SK-N-SH (cell line): ENCODE results near the gene GALNT17. TPM values are rescaled to one million over a fixed set of nuclear protein-coding genes. Genes with fewer than 3 reads are reported as not detected.

Source experiments
- CTCF ChIA-PET: fragments of 300-600, 350-600 bp; formaldehyde crosslinking; extraction: SDS; loops from one replicate; lab custom pipeline; 2021; lab: Yijun Ruan, JAX
- POLR2A ChIA-PET: fragments of 350-600 bp; sonication (Branson Sonifier 250); formaldehyde crosslinking; extraction: SDS; loops from one replicate; lab custom pipeline; 2020; ENCODE audit warnings: antibody characterized with exemption, inconsistent platforms; lab: Yijun Ruan, JAX
- DNase-seq: peaks from one replicate; pipeline ENCODE4 v3.0.0; 2012
- H2AFZ ChIP-seq: fragments of 200-600 bp; sonication (generic); 2 replicates; pipeline ENCODE4 v1.8.1; 2016; ENCODE audit warnings: antibody characterized with exemption, mild to moderate bottlenecking, low read depth
- H3F3A ChIP-seq: fragments of 200-600 bp; sonication (generic); replicated peaks from 2 replicates; pipeline ENCODE3; 2016; ENCODE audit warnings: antibody characterized with exemption, mild to moderate bottlenecking; ENCODE audit not compliant: insufficient read depth
- H3K27ac ChIP-seq, 2 experiments: fragments of 200-500 bp in 1 of 2; fragments of 200-600 bp in 1 of 2; sonication (Bioruptor generic) in 1 of 2; sonication (generic), shearing (Covaris generic) in 1 of 2; 2 replicates each; pipeline versions ENCODE4 v1.5.1 to v1.6.1; 2014 to 2016; ENCODE audit warnings: low read depth in 2 of 2, inconsistent platforms in 1 of 2, low read length in 1 of 2, mild to moderate bottlenecking in 1 of 2, mixed read lengths in 1 of 2
- H3K27me3 ChIP-seq: fragments of 200-600 bp; sonication (generic), shearing (Covaris generic); 2 replicates; pipeline ENCODE4 v1.6.1; 2016; ENCODE audit warnings: mixed run types; ENCODE audit not compliant: insufficient read depth
- H3K36me3 ChIP-seq, 2 experiments: fragments of 200-500 bp in 1 of 2; fragments of 200-600 bp in 1 of 2; sonication (Bioruptor generic) in 1 of 2; sonication (generic) in 1 of 2; replicated peaks in 1 of 2; 2 replicates each; pipeline versions ENCODE3 to v1.5.1; 2014 to 2016; ENCODE audit warnings: low read length in 1 of 2, mild to moderate bottlenecking in 1 of 2; ENCODE audit not compliant: insufficient read depth in 2 of 2, control insufficient read depth in 1 of 2
- H3K4me1 ChIP-seq, 2 experiments: fragments of 200-500 bp in 1 of 2; fragments of 200-600 bp in 1 of 2; sonication (Bioruptor generic) in 1 of 2; sonication (generic), shearing (Covaris generic) in 1 of 2; 2 replicates each; pipeline versions ENCODE4 v1.5.1 to v1.6.1; 2014 to 2016; ENCODE audit warnings: low read depth in 1 of 2, low read length in 1 of 2, mixed run types in 1 of 2; ENCODE audit not compliant: insufficient read depth in 2 of 2, control insufficient read depth in 1 of 2
- H3K4me2 ChIP-seq: fragments of 200-600 bp; sonication (generic), shearing (Covaris generic); 2 replicates; pipeline ENCODE4 v1.6.1; 2017; ENCODE audit warnings: mixed run types
- H3K4me3 ChIP-seq, 2 experiments: fragments of 200-500 bp in 1 of 2; fragments of 200-600 bp in 1 of 2; sonication (Bioruptor generic) in 1 of 2; sonication (generic), shearing (Covaris generic) in 1 of 2; 2 replicates each; pipeline versions ENCODE4 v1.5.1 to v1.8.1; 2014 to 2016; ENCODE audit warnings: low read depth in 2 of 2, inconsistent platforms in 1 of 2, low read length in 1 of 2, mild to moderate bottlenecking in 1 of 2, mixed read lengths in 1 of 2, moderate library complexity in 1 of 2
- H3K79me2 ChIP-seq: fragments of 200-600 bp; sonication (generic); 2 replicates; pipeline ENCODE4 v1.8.1; 2017; ENCODE audit warnings: mild to moderate bottlenecking; ENCODE audit not compliant: insufficient read depth
- H3K9ac ChIP-seq: fragments of 200-600 bp; sonication (generic); 2 replicates; pipeline ENCODE4 v1.6.1; 2017; ENCODE audit warnings: mixed run types
- H3K9me2 ChIP-seq: fragments of 200-600 bp; sonication (generic); 2 replicates; pipeline ENCODE4 v1.6.1; 2017; ENCODE audit warnings: mixed run types
- H3K9me3 ChIP-seq: fragments of 200-600 bp; sonication (generic); 2 replicates; pipeline ENCODE4 v1.6.1; 2017; ENCODE audit warnings: mixed run types, mild to moderate bottlenecking, moderate library complexity
- H4K20me1 ChIP-seq: fragments of 200-600 bp; sonication (generic); 2 replicates; pipeline ENCODE4 v1.6.1; 2017; ENCODE audit warnings: mild to moderate bottlenecking, mixed run types; ENCODE audit not compliant: insufficient read depth
- EP300 ChIP-seq, 2 experiments: IDR thresholded peaks; 2 replicates each; pipeline versions ENCODE4 v1.4.0 to v1.6.1; 2012; ENCODE audit warnings: borderline replicate concordance in 1 of 2, low read depth in 1 of 2, low read length in 1 of 2
- GABPA ChIP-seq: IDR thresholded peaks from 2 replicates; pipeline ENCODE4 v1.4.0; 2012; ENCODE audit warnings: low read depth, mild to moderate bottlenecking
- JUND ChIP-seq: IDR thresholded peaks from 2 replicates; pipeline ENCODE4 v1.4.0; 2012
- MXI1 ChIP-seq: IDR thresholded peaks from 2 replicates; pipeline ENCODE4 v1.6.1; 2012; ENCODE audit warnings: mild to moderate bottlenecking, low read depth, low read length, improper control_type of control experiment
- RCOR1 ChIP-seq: fragments of 150-350 bp; IDR thresholded peaks from 2 replicates; pipeline ENCODE4 v1.6.1; 2017; ENCODE audit warnings: antibody characterized with exemption, low read length
- RXRA ChIP-seq: IDR thresholded peaks from 2 replicates; pipeline ENCODE4 v1.4.0; 2012; ENCODE audit warnings: low read depth, mild to moderate bottlenecking, borderline replicate concordance
- SIN3A ChIP-seq: IDR thresholded peaks from 2 replicates; pipeline ENCODE4 v1.6.1; 2012; ENCODE audit warnings: low read depth, mild to moderate bottlenecking, low read length, moderate library complexity, borderline replicate concordance
- TEAD4 ChIP-seq: IDR thresholded peaks from 2 replicates; pipeline ENCODE4 v1.4.0; 2012; ENCODE audit warnings: mild to moderate bottlenecking, borderline replicate concordance; ENCODE audit not compliant: insufficient read depth
- YY1 ChIP-seq: IDR thresholded peaks from 2 replicates; pipeline ENCODE4 v1.4.0; 2012; ENCODE audit warnings: low read depth, mild to moderate bottlenecking
- WGBS: methylation state at CpG from one replicate; pipeline ENCODE4 v1.1.6; 2017; ENCODE audit warnings: low lambda C conversion rate; 5-methylcytosine and 5-hydroxymethylcytosine counted together
- polyA plus RNA-seq, 3 experiments: library from polyadenylated mRNA; depleted of rRNA; stranded (reverse); fragments of >200 nt; gene quantifications; 2 replicates each; pipeline ENCODE4 v1.2.3, GENCODE V29; 2012
- TF ChIP-seq, protein P1 (sequence below): IDR thresholded peaks from 2 replicates; pipeline ENCODE4 v1.6.1; 2012; ENCODE audit warnings: mild to moderate bottlenecking, low read depth, low read length, moderate library complexity
- TF ChIP-seq, protein P2 (sequence below): fragments of 150-350 bp; IDR thresholded peaks from 2 replicates; pipeline ENCODE4 v1.6.1; 2016; ENCODE audit warnings: mild to moderate bottlenecking, low read depth, low read length
- TF ChIP-seq, protein P3 (sequence below): IDR thresholded peaks from 2 replicates; pipeline ENCODE4 v1.4.0; 2012; ENCODE audit warnings: low read depth, borderline replicate concordance
- TF ChIP-seq, protein P4 (sequence below): fragments of 200-600 bp; sonication (generic); IDR thresholded peaks from 2 replicates; pipeline ENCODE4 v1.6.1; 2017; ENCODE audit warnings: antibody characterized with exemption, mild to moderate bottlenecking, moderate library complexity

The GALNT17 gene
- polyA plus RNA-seq, 1 of the 3 experiments (the other 2 are of a cell fraction): not detected

DNA sequence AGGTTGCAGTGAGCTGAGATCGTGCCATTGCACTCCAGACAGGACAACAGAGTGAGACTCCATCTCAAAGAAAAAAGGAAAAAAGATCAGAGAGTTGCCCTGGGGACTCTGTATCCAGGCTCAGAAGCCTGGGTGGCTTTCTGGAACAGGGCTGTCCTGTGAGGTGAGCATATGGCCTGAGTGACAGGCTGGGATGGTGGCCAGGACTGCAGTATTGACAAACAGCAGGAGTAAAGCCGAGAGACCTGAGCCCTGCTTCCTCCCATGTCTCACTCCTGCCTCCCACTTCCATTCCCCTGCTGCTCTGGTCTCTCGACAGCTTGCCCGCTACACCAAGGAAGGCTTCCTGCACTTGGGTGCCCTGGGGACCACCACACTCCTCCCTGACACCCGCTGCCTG is 578.5 kb downstream of the GALNT17 start:
- H3K4me1 ChIP-seq: no peaks in the 10 kb centered on the region
- no peak overlapping the region for H2AFZ ChIP-seq
- no peaks in the 10 kb centered on the region for H3K9me2 ChIP-seq
- H3K4me3 ChIP-seq: no peak overlapping the region
- H3K9ac ChIP-seq: no peak overlapping the region
- 21% methylated on average over 5 of the region's 5 CpGs for WGBS
- H3K4me2 ChIP-seq: no peak overlapping the region
- ChIA-PET CTCF (interaction anchor here (1.0 to 3.7 kb wide), 2 partner anchors 23 to 41 kb away, joined by 3 to 17 read pairs; no protein-coding TSS in a partner anchor), POLR2A (no interaction called here)
- no peak for TF ChIP-seq MXI1
- no peak for TF ChIP-seq JUND
- TF ChIP-seq, protein P1, sequence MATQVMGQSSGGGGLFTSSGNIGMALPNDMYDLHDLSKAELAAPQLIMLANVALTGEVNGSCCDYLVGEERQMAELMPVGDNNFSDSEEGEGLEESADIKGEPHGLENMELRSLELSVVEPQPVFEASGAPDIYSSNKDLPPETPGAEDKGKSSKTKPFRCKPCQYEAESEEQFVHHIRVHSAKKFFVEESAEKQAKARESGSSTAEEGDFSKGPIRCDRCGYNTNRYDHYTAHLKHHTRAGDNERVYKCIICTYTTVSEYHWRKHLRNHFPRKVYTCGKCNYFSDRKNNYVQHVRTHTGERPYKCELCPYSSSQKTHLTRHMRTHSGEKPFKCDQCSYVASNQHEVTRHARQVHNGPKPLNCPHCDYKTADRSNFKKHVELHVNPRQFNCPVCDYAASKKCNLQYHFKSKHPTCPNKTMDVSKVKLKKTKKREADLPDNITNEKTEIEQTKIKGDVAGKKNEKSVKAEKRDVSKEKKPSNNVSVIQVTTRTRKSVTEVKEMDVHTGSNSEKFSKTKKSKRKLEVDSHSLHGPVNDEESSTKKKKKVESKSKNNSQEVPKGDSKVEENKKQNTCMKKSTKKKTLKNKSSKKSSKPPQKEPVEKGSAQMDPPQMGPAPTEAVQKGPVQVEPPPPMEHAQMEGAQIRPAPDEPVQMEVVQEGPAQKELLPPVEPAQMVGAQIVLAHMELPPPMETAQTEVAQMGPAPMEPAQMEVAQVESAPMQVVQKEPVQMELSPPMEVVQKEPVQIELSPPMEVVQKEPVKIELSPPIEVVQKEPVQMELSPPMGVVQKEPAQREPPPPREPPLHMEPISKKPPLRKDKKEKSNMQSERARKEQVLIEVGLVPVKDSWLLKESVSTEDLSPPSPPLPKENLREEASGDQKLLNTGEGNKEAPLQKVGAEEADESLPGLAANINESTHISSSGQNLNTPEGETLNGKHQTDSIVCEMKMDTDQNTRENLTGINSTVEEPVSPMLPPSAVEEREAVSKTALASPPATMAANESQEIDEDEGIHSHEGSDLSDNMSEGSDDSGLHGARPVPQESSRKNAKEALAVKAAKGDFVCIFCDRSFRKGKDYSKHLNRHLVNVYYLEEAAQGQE: no peak
- TF ChIP-seq, protein P2, sequence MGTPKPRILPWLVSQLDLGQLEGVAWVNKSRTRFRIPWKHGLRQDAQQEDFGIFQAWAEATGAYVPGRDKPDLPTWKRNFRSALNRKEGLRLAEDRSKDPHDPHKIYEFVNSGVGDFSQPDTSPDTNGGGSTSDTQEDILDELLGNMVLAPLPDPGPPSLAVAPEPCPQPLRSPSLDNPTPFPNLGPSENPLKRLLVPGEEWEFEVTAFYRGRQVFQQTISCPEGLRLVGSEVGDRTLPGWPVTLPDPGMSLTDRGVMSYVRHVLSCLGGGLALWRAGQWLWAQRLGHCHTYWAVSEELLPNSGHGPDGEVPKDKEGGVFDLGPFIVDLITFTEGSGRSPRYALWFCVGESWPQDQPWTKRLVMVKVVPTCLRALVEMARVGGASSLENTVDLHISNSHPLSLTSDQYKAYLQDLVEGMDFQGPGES: no peak
- TF ChIP-seq GABPA: no peak
- TF ChIP-seq RXRA: no peak
- no peak for DNase-seq
- no peaks in the 10 kb centered on the region for H3F3A ChIP-seq
- H3K79me2 ChIP-seq: no peaks in the 10 kb centered on the region
- H3K36me3 ChIP-seq: no peaks in the 10 kb centered on the region
- H3K27me3 ChIP-seq: no peaks in the 10 kb centered on the region
- H3K27ac ChIP-seq: no peak overlapping the region
- H4K20me1 ChIP-seq: no peaks in the 10 kb centered on the region
- H3K9me3 ChIP-seq: no peaks in the 10 kb centered on the region

DNA sequence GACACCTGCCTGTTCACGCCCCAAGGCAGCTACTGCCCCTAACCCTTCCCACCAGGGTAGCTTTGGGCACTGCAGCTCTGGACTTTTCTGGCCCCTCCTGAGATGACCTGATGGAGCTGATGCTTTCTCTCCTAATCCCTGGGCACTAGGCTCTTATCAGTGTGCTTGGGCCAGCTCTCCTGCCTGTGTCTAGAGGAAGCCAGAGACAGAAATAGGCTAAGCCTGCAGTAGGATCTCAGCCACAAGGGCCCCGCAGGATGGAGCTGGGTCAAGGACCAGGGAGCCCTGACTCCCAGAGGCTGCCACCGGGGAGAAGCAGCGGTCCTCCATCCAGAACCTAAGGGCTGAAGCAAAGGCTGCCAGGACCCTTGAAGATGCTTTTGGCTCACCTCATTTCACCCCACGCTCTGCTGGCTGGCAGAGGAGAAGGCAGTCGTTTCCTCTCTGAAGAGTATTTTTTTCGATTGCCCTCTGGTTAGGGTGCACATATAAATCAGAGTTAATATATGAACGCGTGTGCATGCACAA is 580.8 kb downstream of the GALNT17 start:
- no peaks in the 10 kb centered on the region for H3K4me1 ChIP-seq
- no peak overlapping the region for H3K9ac ChIP-seq
- no peak overlapping the region for H3K4me3 ChIP-seq
- H3K79me2 ChIP-seq: no peaks in the 10 kb centered on the region
- H3K27me3 ChIP-seq: no peaks in the 10 kb centered on the region
- H3K4me2 ChIP-seq: no peak overlapping the region
- DNase-seq: no peak
- no peaks in the 10 kb centered on the region for H4K20me1 ChIP-seq
- no peak overlapping the region for H3K27ac ChIP-seq
- no peak overlapping the region for H2AFZ ChIP-seq
- ChIA-PET POLR2A (no interaction called here), CTCF (interaction anchor here (1.0 to 3.7 kb wide), 3 partner anchors 11 to 39 kb away, joined by 3 to 17 read pairs (median 4); no protein-coding TSS in a partner anchor)
- H3K9me2 ChIP-seq: no peaks in the 10 kb centered on the region
- 23% methylated on average over 8 of the region's 9 CpGs for WGBS
- no peaks in the 10 kb centered on the region for H3K36me3 ChIP-seq
- H3F3A ChIP-seq: no peaks in the 10 kb centered on the region
- no peaks in the 10 kb centered on the region for H3K9me3 ChIP-seq
- TF ChIP-seq TEAD4 (no peak), SIN3A (no peak), GABPA (no peak), EP300 (IDR thresholded peaks at IDR 0.05; ENCODE audit: borderline replicate concordance in 1 of 2, low read depth in 1 of 2, low read length in 1 of 2) (no peak), YY1 (no peak), RCOR1 (no peak)
- TF ChIP-seq, protein P2: no peak
- TF ChIP-seq, protein P3, sequence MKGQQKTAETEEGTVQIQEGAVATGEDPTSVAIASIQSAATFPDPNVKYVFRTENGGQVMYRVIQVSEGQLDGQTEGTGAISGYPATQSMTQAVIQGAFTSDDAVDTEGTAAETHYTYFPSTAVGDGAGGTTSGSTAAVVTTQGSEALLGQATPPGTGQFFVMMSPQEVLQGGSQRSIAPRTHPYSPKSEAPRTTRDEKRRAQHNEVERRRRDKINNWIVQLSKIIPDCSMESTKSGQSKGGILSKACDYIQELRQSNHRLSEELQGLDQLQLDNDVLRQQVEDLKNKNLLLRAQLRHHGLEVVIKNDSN: no peak
- TF ChIP-seq, protein P1: no peak
- TF ChIP-seq, protein P4, sequence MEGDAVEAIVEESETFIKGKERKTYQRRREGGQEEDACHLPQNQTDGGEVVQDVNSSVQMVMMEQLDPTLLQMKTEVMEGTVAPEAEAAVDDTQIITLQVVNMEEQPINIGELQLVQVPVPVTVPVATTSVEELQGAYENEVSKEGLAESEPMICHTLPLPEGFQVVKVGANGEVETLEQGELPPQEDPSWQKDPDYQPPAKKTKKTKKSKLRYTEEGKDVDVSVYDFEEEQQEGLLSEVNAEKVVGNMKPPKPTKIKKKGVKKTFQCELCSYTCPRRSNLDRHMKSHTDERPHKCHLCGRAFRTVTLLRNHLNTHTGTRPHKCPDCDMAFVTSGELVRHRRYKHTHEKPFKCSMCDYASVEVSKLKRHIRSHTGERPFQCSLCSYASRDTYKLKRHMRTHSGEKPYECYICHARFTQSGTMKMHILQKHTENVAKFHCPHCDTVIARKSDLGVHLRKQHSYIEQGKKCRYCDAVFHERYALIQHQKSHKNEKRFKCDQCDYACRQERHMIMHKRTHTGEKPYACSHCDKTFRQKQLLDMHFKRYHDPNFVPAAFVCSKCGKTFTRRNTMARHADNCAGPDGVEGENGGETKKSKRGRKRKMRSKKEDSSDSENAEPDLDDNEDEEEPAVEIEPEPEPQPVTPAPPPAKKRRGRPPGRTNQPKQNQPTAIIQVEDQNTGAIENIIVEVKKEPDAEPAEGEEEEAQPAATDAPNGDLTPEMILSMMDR: no peak
